ENCODE measurements around the gene KRT222.

The KRT222 gene

DNA sequence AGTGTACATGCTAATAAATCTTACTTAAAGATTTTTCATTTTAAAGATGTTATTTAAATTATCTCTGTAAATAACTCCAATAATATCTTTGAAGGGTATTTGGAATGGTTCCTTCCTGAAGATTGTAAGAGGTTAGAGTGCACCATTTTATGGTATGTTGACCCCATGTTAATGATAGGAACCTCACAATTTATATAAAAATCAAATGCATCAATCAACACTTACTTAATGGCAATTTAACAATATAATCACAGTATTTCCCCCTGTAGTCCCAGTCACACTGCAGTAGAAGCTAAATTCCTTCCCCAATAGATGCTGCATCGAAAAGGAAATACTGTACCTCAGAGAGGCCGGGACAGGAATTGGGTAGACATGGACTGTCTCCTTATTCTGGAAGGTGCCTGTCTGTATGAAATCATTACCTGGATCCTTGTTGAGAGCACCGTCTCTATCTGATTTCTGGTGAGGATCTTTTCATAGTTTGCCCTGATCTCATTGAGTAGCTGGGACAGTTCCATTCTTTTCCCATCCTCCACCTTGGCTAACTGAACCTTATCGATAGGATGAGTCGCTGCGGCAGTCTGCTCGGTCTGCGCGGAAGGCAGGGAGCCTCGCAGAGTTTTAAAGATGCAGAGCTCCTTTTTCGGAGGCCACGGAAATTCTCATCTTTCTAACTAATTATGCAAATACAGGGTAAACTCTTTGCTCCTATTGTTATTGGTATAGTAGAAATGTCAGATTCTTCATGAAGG lies at the start of gene KRT222:
TSS of gene KRT222 (minus strand) at position 596 of the 752 bp plus-strand sequence. CDS start at position 518, 78 bp downstream.
- DNase-seq (ENCODE audit: low read depth in 1 of 2, low spot score in 1 of 2), result no peak

GRCh38 chr17:40714473-40714872 lies 49.5 kb upstream of the KRT222 start:
- DNase-seq (ENCODE audit: low read depth in 1 of 2, low spot score in 1 of 2), result no peak

- no peak for DNase-seq (ENCODE audit: low read depth in 1 of 2, low spot score in 1 of 2)
Observed at GRCh38 chr17:40707745-40708144, 42.8 kb upstream of the KRT222 start.

GRCh38 chr17:40705584-40705983 lies 40.6 kb upstream of the KRT222 start:
- no peak for DNase-seq (ENCODE audit: low read depth in 1 of 2, low spot score in 1 of 2)

DNA sequence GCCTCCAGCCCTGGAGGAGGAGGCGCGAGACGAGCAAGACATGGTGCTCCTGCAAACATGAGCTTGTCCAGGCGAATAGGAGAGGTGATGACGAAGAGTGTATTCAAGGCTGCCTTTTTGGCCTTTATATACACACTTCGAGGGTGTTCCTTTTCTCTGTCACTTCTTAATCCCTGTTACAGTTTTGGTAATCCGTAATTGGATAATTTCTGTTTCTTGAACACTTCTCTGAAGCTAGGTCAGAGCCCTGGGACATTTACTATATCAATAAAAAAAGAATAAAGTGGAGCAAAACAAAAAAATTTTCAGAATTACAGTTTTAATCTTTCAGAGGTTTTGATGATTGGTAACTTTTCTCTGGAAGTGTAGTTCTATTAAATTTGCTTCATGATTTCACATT lies 38.7 kb upstream of the KRT222 start, which contains the start of gene KRT24:
TSS of gene KRT24 (minus strand) at position 101 of the 400 bp plus-strand sequence. CDS start at position 42, 59 bp downstream.
- no peak for DNase-seq (ENCODE audit: low read depth in 1 of 2, low spot score in 1 of 2)

DNA sequence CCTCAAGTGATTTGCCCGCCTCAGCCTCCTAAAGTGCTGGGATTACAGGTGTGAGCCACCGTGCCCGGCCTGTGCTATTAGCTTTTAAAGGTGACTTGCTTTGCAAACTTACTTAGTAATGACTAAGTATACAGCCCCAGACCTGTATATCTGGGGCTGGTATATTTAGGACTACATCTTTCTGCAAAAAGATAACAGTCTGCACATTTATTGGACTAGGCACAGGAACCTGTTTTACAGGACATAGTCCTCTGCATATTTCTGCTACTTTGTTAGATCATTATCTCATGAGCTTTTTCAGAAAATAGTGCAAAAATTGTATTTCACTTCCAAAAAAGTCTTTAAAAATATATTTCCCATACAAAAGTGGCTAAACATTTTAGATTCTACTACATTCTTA lies 37.3 kb upstream of the KRT222 start:
- no peak for DNase-seq (ENCODE audit: low read depth in 1 of 2, low spot score in 1 of 2)

DNA sequence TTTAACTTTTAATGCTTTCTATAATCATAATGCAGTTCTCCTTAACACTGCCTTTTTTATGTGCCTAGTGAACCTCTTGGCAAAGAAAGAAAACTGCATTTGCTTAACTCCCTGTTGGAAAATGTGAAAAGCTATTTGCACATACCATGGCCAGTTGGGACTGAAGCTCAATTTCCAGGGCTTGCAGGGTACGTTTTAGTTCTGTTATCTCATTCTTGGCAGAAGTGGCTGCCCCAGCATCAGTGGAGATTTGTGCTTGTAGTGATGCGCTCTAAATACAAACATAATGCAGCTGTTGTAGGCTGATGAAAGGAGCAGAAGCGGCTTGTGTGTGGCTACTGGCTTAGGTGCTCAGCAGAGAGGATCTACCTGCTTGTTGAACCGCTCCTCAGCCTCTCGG lies 34.9 kb upstream of the KRT222 start:
- no peak for DNase-seq (ENCODE audit: low read depth in 1 of 2, low spot score in 1 of 2)

- no peak for DNase-seq (ENCODE audit: low read depth in 1 of 2, low spot score in 1 of 2)
Observed at GRCh38 chr17:40699371-40699770, 34.4 kb upstream of the KRT222 start.

GRCh38 chr17:40697297-40697696 lies 32.3 kb upstream of the KRT222 start:
- DNase-seq (ENCODE audit: low read depth in 1 of 2, low spot score in 1 of 2), result no peak

GRCh38 chr17:40696651-40697072 lies 31.7 kb upstream of the KRT222 start:
- DNase-seq (ENCODE audit: low read depth in 1 of 2, low spot score in 1 of 2), result no peak

GRCh38 chr17:40695874-40696472 lies 31.0 kb upstream of the KRT222 start:
- DNase-seq (ENCODE audit: low read depth in 1 of 2, low spot score in 1 of 2), result no peak

DNA sequence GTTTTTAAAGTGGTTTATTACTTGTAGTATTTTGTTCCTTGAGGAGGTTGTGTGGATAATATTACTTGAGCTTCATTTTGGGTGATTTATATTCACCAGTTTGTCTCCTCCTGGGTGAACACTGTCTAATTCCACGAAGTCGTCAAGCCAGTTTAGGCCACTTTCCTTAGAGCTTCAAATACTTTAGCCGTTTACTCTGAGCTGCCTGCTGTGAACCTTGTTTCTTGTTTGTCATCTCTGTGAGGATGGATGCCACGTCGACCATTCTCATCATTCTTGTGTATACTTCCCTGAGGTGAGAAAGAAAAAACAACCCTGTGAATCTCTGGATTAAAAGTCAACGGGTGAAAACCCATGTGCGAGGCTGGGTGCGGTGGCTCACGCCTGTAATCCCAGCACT lies 29.6 kb upstream of the KRT222 start:
- DNase-seq (ENCODE audit: low read depth in 1 of 2, low spot score in 1 of 2), result no peak

DNA sequence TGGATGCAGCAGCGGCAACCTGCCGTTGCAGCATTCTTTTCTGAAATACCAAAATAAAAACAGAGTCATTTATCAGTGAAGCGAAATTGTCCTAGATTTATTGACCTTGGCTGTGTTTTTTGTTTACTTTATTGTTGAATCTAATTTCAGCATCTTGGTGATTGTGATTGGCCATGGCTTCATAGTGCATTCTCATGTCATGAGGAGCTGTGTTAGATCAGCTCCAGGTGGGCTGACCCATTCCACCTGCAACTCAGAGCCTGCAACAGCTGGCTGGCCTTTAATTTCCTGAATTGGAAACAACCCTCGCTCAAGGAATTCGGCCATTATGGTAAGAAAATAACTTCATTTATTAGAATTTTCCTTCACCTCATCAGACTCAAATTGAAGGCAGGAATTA lies 22.1 kb upstream of the KRT222 start:
- DNase-seq (ENCODE audit: low read depth in 1 of 2, low spot score in 1 of 2), result no peak

GRCh38 chr17:40686192-40686591 lies 21.2 kb upstream of the KRT222 start:
- DNase-seq (ENCODE audit: low read depth in 1 of 2, low spot score in 1 of 2), result no peak

- DNase-seq (ENCODE audit: low read depth in 1 of 2, low spot score in 1 of 2), result no peak
Observed at GRCh38 chr17:40680998-40681397, 16.0 kb upstream of the KRT222 start.

DNA sequence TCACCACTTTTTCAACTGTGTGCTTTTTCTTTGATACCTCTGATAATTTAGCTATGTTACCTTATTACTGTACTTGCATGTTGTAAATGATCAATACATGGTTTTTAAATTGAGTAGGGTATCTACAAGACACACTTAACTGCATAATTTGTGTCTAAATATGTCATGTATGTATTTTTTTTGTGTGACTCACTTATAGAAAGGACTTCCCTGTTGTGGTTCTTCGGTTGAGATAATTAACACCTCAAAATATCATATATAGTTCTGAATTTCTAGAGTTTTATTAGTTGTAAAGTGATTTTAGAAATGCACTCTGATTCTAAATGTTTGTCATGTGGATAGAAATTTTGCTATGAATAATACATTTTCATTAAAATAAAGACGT lies 14.5 kb upstream of the KRT222 start:
- DNase-seq (ENCODE audit: low read depth in 1 of 2, low spot score in 1 of 2), result no peak

DNA sequence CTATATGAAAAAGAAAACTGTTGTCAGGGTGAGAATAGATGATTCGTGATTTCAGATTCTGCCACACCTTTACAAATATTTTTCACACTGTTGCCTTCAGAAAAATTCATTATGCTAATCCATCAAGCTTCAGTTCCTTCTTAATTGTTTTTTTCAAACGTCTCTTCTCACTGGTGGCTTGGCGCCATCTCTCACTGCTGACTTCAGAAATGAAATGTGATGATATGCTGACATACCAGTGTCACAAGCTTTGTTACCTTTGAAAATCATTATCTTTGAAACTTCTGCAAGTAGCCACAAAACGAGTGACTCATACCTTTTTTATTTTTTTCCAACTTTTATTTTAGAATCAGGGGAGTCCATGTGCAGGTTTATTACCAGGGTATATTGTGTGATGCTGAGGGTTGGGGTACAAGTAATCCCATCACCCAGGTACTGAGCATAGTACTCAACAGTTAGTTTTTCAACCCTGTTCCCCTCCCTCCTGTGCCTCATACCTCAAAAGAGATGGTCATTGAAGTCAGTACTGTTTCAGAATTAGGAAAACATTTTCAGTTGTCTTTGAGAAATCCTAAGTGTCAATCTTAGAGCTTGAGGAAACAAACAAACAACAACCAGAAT lies 14.0 kb upstream of the KRT222 start:
- no peak for DNase-seq (ENCODE audit: low read depth in 1 of 2, low spot score in 1 of 2)

DNA sequence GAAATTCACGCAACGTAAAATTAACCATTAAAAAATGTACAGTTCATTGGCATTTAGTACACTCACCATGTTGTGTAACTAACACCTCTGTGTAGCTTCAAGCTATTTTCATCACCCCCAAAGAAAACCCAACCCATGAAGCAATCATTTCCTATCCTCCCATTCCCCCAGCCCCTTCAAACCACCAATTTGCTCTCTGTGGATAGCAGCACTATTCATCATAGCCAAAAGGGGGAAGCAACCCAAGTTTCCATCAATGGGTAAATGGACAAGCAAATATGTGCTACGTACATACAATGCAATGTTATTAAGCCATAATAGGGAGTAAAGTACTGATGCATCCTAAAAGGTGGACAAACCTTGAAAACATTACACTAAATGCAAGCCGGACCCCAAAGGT lies 10.9 kb upstream of the KRT222 start:
- DNase-seq (ENCODE audit: low read depth in 1 of 2, low spot score in 1 of 2), result no peak

- no peak for DNase-seq (ENCODE audit: low read depth in 1 of 2, low spot score in 1 of 2)
Observed at GRCh38 chr17:40672654-40673053, 7.7 kb upstream of the KRT222 start.

DNA sequence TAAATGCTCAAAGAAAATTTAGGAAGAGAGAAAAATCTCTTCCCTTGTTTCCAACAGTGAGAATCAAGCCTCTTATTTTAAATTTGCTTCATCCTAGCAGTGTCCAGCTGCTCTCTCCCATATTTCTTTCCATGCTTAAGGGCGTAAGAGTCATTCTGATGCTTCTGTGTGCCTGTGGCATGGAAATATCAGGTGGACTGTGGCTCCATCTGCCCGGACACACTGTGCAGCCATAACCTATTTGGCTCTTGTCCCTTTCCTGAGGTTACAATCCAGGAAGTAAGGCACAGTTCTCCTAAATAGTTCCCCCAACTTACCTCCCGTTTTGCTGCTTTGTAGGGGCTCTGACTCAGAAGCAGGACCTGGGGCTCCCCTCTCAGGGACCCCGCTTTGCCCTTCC lies 6.3 kb upstream of the KRT222 start:
- no peak for DNase-seq (ENCODE audit: low read depth in 1 of 2, low spot score in 1 of 2)

DNA sequence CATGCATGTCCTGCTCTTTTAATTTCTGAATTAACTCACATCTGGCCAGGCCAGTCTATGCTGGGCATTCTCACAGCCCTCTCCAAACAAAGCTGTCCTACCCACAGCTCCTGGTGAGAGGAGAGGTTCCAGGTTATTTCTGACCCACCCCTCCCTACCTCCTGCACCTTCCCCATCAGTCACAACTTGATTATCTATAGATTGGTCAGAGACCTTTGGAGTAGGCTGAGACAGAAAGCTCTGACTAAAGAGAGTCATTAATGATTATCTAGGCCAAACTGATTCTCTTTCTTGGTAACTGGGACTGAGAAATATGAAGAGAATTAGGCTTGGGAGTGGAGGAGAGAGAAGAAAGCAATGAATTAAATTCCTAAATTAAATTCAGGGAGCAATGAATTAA lies 1.4 kb upstream of the KRT222 start:
- no peak for DNase-seq (ENCODE audit: low read depth in 1 of 2, low spot score in 1 of 2)

DNA sequence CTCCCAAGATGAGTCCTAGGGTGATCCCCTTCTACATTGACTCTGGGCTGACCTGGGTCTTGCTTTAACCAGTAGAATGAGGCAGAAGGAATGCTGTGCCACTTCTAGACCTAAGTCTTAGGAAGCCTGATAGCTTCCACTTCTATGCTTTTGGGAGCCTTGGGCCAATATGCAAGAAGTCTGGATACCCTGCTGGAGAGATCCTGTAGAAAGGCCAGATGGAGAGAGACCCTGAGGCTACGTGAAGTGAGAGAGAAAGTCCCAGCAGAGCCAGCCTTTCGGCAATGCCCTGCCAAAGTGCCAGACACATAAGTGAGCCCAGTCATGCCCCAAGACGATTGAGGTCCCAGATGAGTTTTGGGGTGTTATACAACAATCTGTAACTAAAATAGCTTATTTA lies 1.7 kb downstream of the KRT222 start:
- DNase-seq (ENCODE audit: low read depth in 1 of 2, low spot score in 1 of 2), result no peak

Measured in activated CD4-positive, alpha-beta T cell treated with anti-CD3 and anti-CD28 coated beads, Interleukin-2, amount 50 U/mL, for 24 hours (primary cell).